B cell (primary cell): Measurements from ENCODE around the gene ITGB7. TPM values are rescaled to one million over a fixed set of nuclear protein-coding genes. Genes with fewer than 3 reads are reported as not detected.

Source experiments
- ATAC-seq: fragments of 200-7000 bp; cut with Tn5 transposase; one replicate; pipeline ENCODE4 v1.10.0; 2021; ENCODE audit warnings: low read depth, mild to moderate bottlenecking, moderate number of reproducible peaks, moderate library complexity
- CTCF ChIA-PET: fragments of 350-600 bp; sonication (Branson Sonifier 250); formaldehyde crosslinking; loops from one replicate; lab custom pipeline; 2021; ENCODE audit warnings: antibody characterized with exemption, inconsistent platforms; lab: Charles Lee
- POLR2A ChIA-PET: fragments of 350-600 bp; sonication (Branson Sonifier 250); formaldehyde crosslinking; loops from one replicate; lab custom pipeline; 2021; ENCODE audit warnings: antibody characterized with exemption; lab: Charles Lee
- DNase-seq: peaks from one replicate; pipeline ENCODE4 v3.0.0; 2013
- H2AFZ ChIP-seq: 2 replicates; pipeline ENCODE4 v1.6.1; 2012; ENCODE audit warnings: mild to moderate bottlenecking, low read depth, low read length; ENCODE audit not compliant: insufficient read depth, poor library complexity, severe bottlenecking
- H3K27ac ChIP-seq, 2 donors: 1 replicate in 1 of 2; 2 replicates in 1 of 2; pipeline ENCODE4 v1.5.1; 2012 to 2013; ENCODE audit warnings: low read length in 2 of 2, mild to moderate bottlenecking in 2 of 2, moderate library complexity in 1 of 2
- H3K27me3 ChIP-seq, 4 experiments: fragments of 200-600 bp in 1 of 4; sonication (generic) in 1 of 4; replicated peaks in 1 of 4; 1 replicate in 2 of 4; 2 replicates in 2 of 4; pipeline versions ENCODE4 v1.6.1 to v1.7.0; 2013 to 2016; ENCODE audit warnings: low read length in 3 of 4, mild to moderate bottlenecking in 2 of 4, mixed read lengths in 1 of 4, moderate library complexity in 1 of 4; ENCODE audit not compliant: insufficient read depth in 4 of 4, control insufficient read depth in 3 of 4; ENCODE audit errors: control extremely low read depth in 1 of 4
- H3K36me3 ChIP-seq, 2 experiments: replicated peaks in 1 of 2; 1 replicate in 1 of 2; 2 replicates in 1 of 2; pipeline versions ENCODE4 v1.6.1 to v1.7.1; 2013; ENCODE audit warnings: low read length in 1 of 2; ENCODE audit not compliant: insufficient read depth in 2 of 2, control insufficient read depth in 1 of 2; ENCODE audit errors: control extremely low read depth in 1 of 2, extremely low read depth in 1 of 2
- H3K4me1 ChIP-seq, 2 donors: fragments of 200-600 bp in 1 of 2; sonication (generic) in 1 of 2; 1 replicate in 1 of 2; 2 replicates in 1 of 2; pipeline versions ENCODE4 v1.5.1 to v1.6.1; 2013 to 2017; ENCODE audit warnings: low read length in 2 of 2; ENCODE audit not compliant: control insufficient read depth in 2 of 2, insufficient read depth in 2 of 2
- H3K4me2 ChIP-seq: replicated peaks from 2 replicates; pipeline ENCODE3; 2012; ENCODE audit warnings: mild to moderate bottlenecking, low read depth, low read length; ENCODE audit not compliant: poor library complexity, severe bottlenecking
- H3K4me3 ChIP-seq, 5 experiments: fragments of 200-600 bp in 1 of 5; sonication (generic) in 1 of 5; 1 replicate in 3 of 5; 2 replicates in 2 of 5; pipeline versions ENCODE4 v1.5.1 to v1.7.0; 2011 to 2016; ENCODE audit warnings: low read length in 4 of 5, mild to moderate bottlenecking in 4 of 5, low read depth in 2 of 5, control low read depth in 1 of 5, moderate library complexity in 1 of 5; ENCODE audit not compliant: insufficient read depth in 1 of 5; ENCODE audit errors: control extremely low read depth in 1 of 5, extremely low read depth in 1 of 5
- H3K79me2 ChIP-seq: fragments of 200-600 bp; sonication (generic); one replicate; pipeline ENCODE4 v1.6.0; 2016; ENCODE audit warnings: low read length; ENCODE audit not compliant: control insufficient read depth, insufficient read depth
- H3K9ac ChIP-seq: fragments of 200-600 bp; sonication (generic); 2 replicates; pipeline ENCODE4 v1.6.1; 2017; ENCODE audit warnings: mild to moderate bottlenecking, low read length, moderate library complexity
- H3K9me3 ChIP-seq, 3 donors: one replicate each; pipeline versions ENCODE4 v1.6.1 to v1.7.1; 2013; ENCODE audit warnings: low read length in 2 of 3; ENCODE audit not compliant: control insufficient read depth in 2 of 3, insufficient read depth in 1 of 3; ENCODE audit errors: control extremely low read depth in 1 of 3
- H4K20me1 ChIP-seq: 2 replicates; pipeline ENCODE4 v1.6.0; 2012; ENCODE audit warnings: mild to moderate bottlenecking, low read length; ENCODE audit not compliant: insufficient read depth, control insufficient read depth, poor library complexity, severe bottlenecking
- H3K27ac Mint-ChIP-seq: one replicate; pipeline ENCODE4 v1.8.0; 2021; ENCODE audit warnings: mixed read lengths
- H3K27me3 Mint-ChIP-seq: one replicate; pipeline ENCODE4 v1.8.0; 2021; ENCODE audit warnings: mixed read lengths
- H3K4me1 Mint-ChIP-seq: one replicate; pipeline ENCODE4 v1.8.0; 2021; ENCODE audit warnings: mixed read lengths
- H3K4me3 Mint-ChIP-seq: one replicate; pipeline ENCODE4 v1.8.0; 2021; ENCODE audit warnings: mixed read lengths
- H3K9me3 Mint-ChIP-seq: one replicate; pipeline ENCODE4 v1.8.0; 2022; ENCODE audit warnings: mixed read lengths; ENCODE audit not compliant: insufficient read depth
- EZH2 ChIP-seq: IDR thresholded peaks from 2 replicates; pipeline ENCODE4 v1.6.1; 2012; ENCODE audit warnings: borderline replicate concordance, low read depth, mild to moderate bottlenecking, moderate library complexity, low read length; ENCODE audit not compliant: insufficient read depth, poor library complexity, severe bottlenecking
- WGBS: methylation state at CpG from one replicate; pipeline ENCODE4 v1.1.5; 2013; ENCODE audit warnings: missing lambda C conversion rate; ENCODE audit not compliant: insufficient coverage; 5-methylcytosine and 5-hydroxymethylcytosine counted together
- intact Hi-C: fragments of 100-400 bp; cut with micrococcal nuclease; formaldehyde crosslinking; loops from one replicate; pipeline ENCODE4 v1.10.0; 2022
- polyA plus RNA-seq: library from polyadenylated mRNA; depleted of rRNA; stranded (reverse); fragments of >200 nt; gene quantifications from 2 replicates; pipeline ENCODE4 v1.2.3, GENCODE V29; 2012
- total RNA-seq, 2 donors: library from RNA; stranded (reverse); fragments of 120-200 nt in 1 of 2; gene quantifications; 1 replicate in 1 of 2; 2 replicates in 1 of 2; pipeline versions ENCODE4 v1.2.3 to v1.2.4, GENCODE V29; 2013 to 2022
- TF ChIP-seq, protein P1 (sequence below): fragments of 200-600 bp; IDR thresholded peaks from one replicate; pipeline ENCODE4 v1.8.0; 2022; ENCODE audit warnings: antibody characterized with exemption, mild to moderate bottlenecking

Gene ITGB7
- total and polyA plus RNA-seq, 2 donors (not counting 1 experiment from before 2014, with no cell fraction given), result 199 to 265 TPM

DNA sequence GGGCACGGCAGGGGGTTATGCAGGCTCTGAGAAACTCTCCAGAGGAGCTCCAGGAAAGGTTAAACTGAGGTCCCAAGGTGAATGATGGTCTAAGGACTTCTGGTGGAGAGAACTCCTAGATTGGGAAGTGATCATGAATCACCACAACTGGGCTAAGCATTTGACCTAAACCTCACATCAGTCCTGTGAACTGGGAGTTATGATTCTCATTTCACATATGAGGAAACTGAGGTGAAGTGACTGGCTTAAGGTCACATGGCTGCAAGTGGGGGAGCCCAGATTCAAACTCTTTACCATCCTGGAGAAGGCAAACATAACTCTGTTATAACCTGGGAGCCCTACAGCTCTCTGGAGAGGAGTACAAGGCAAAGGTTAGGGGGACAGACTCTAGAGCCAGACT is 20.8 kb upstream of the ITGB7 start:
- TF ChIP-seq, protein P1, sequence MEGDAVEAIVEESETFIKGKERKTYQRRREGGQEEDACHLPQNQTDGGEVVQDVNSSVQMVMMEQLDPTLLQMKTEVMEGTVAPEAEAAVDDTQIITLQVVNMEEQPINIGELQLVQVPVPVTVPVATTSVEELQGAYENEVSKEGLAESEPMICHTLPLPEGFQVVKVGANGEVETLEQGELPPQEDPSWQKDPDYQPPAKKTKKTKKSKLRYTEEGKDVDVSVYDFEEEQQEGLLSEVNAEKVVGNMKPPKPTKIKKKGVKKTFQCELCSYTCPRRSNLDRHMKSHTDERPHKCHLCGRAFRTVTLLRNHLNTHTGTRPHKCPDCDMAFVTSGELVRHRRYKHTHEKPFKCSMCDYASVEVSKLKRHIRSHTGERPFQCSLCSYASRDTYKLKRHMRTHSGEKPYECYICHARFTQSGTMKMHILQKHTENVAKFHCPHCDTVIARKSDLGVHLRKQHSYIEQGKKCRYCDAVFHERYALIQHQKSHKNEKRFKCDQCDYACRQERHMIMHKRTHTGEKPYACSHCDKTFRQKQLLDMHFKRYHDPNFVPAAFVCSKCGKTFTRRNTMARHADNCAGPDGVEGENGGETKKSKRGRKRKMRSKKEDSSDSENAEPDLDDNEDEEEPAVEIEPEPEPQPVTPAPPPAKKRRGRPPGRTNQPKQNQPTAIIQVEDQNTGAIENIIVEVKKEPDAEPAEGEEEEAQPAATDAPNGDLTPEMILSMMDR, result no peak
- TF ChIP-seq EZH2, result no peak
- no peak for ATAC-seq
- Mint-ChIP-seq H3K27ac (no peak overlapping the region), H3K27me3 (no peaks in the 10 kb centered on the region), H3K4me3 (no peak overlapping the region), H3K4me1 (peaks cover 16% of the 10 kb centered on the region), H3K9me3 (no peaks in the 10 kb centered on the region)
- no peak overlapping the region for H3K9ac ChIP-seq
- no peak overlapping the region for H2AFZ ChIP-seq
- H3K4me1 ChIP-seq, result peaks cover 9 to 21% of the 10 kb centered on the region in 2 donors
- H3K4me2 ChIP-seq, result no peak overlapping the region
- H3K36me3 ChIP-seq, result no peaks in the 10 kb centered on the region
- H3K9me3 ChIP-seq, result no peaks in the 10 kb centered on the region
- ChIA-PET CTCF (interaction anchor here (0.6 to 1.1 kb wide), 3 partner anchors 10 to 48 kb away, joined by 3 to 7 read pairs (median 4); no protein-coding TSS in a partner anchor), POLR2A (no interaction called here)
- intact Hi-C loops, result no loop called here
- H3K4me3 ChIP-seq, result no peak overlapping the region
- H4K20me1 ChIP-seq, result no peaks in the 10 kb centered on the region
- no peaks in the 10 kb centered on the region for H3K79me2 ChIP-seq
- no peaks in the 10 kb centered on the region for H3K27me3 ChIP-seq
- H3K27ac ChIP-seq, result no peak overlapping the region
- WGBS, result 100% methylated on average over 1 of the region's 1 CpG
- no peak for DNase-seq

DNA sequence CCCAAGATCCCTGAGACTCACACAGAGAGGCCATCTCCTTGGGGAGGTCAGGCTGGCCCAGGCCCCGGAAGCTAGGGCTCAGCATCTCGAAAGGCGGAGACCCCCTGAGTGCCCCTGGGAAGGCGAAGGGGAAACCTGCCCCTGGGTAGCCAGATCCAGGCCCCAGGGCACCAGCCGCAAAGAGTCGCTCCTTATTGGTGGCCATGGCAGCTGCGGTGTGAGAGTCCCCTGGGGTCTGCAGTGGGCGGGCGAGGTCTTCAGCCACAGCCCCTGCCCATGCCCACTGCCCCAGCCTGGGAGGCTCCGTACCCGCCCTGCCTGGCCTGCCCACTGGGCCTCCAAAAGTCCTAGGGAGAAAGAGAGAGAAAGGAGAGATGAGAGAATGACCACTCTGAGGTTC is 20.3 kb upstream of the ITGB7 start:
- CTCF ChIA-PET, result interaction anchor here (1.0 to 1.6 kb wide), 3 partner anchors 14 to 96 kb away, joined by 4 to 5 read pairs (median 4); no protein-coding TSS in a partner anchor
- Histone ChIP-seq H3K27me3 (no peaks in the 10 kb centered on the region), H3K4me3 (no peak overlapping the region), H3K27ac (no peak overlapping the region), H4K20me1 (no peaks in the 10 kb centered on the region), H3K36me3 (no peaks in the 10 kb centered on the region), H3K79me2 (no peaks in the 10 kb centered on the region), H3K9ac (no peak overlapping the region), H3K4me2 (no peak overlapping the region), H3K4me1 (peaks cover 7 to 21% of the 10 kb centered on the region in 2 donors), H3K9me3 (no peaks in the 10 kb centered on the region), H2AFZ (no peak overlapping the region)
- POLR2A ChIA-PET, result no interaction called here
- DNase-seq, result no peak
- Mint-ChIP-seq H3K4me3 (no peak overlapping the region), H3K9me3 (no peaks in the 10 kb centered on the region), H3K27ac (no peak overlapping the region), H3K4me1 (peaks cover 16% of the 10 kb centered on the region), H3K27me3 (no peaks in the 10 kb centered on the region)
- intact Hi-C loops, result no loop called here
- WGBS, result 97% methylated on average over 10 of the region's 11 CpGs
- TF ChIP-seq, protein P1, result no peak
- no peak for TF ChIP-seq EZH2
- ATAC-seq, result no peak
